ENCODE data around the gene MPRIP.

- no peak for TF ChIP-seq CTCF (IDR thresholded peaks at IDR 0.05 in 2 of 3, conservative IDR thresholded peaks at IDR 0.05 in 1 of 3; ENCODE audit: borderline replicate concordance in 1 of 3, insufficient read depth in 1 of 3, low read depth in 2 of 3, low read length in 2 of 3)
- no peak for TF ChIP-seq JUND (IDR thresholded peaks at IDR 0.05)
- TF ChIP-seq SP1 (IDR thresholded peaks at IDR 0.05; ENCODE audit: low read depth), result no peak
- TF ChIP-seq EZH2phosphoT487 (IDR thresholded peaks at IDR 0.05; ENCODE audit: borderline replicate concordance), result no peak
- TF ChIP-seq POLR2A (IDR thresholded peaks at IDR 0.05; ENCODE audit: borderline replicate concordance, extremely low read depth, insufficient read depth, insufficient read length), result no peak
- TF ChIP-seq POLR2AphosphoS5 (IDR thresholded peaks at IDR 0.05; ENCODE audit: low read depth, low read length), result no peak
Observed at GRCh38 chr17:17132746-17133145, 90.5 kb downstream of the MPRIP start.
